Esophagus squamous epithelium (tissue), 5 donors: ENCODE results near the gene ST7. TPM values are rescaled to one million over a fixed set of nuclear protein-coding genes. Genes with fewer than 3 reads are reported as not detected.

ENCODE experiments used
- DNase-seq: peaks from one replicate; lab custom pipeline; 2025; lab: John Stamatoyannopoulos, UW
- H3K27ac ChIP-seq, 4 donors: fragments of 200-600 bp; sonication (generic); one replicate each; pipeline ENCODE4 v1.5.1; 2016 to 2019; ENCODE audit warnings: mild to moderate bottlenecking in 1 of 4
- H3K27me3 ChIP-seq, 4 donors: fragments of 200-600 bp; sonication (generic); 1 replicate in 3 of 4; 2 replicates in 1 of 4; pipeline versions ENCODE4 v1.5.1 to v1.6.0; 2017 to 2021; ENCODE audit warnings: antibody characterized with exemption in 1 of 4
- H3K36me3 ChIP-seq, 3 donors: fragments of 200-600 bp; sonication (generic); one replicate each; pipeline ENCODE4 v1.5.1; 2016 to 2019
- H3K4me1 ChIP-seq, 3 donors: fragments of 200-600 bp; sonication (generic); one replicate each; pipeline ENCODE4 v1.5.1; 2017 to 2019
- H3K4me3 ChIP-seq, 4 donors: fragments of 200-600 bp; sonication (generic); 1 replicate in 3 of 4; 2 replicates in 1 of 4; pipeline ENCODE4 v1.5.1; 2016 to 2019; ENCODE audit warnings: mild to moderate bottlenecking in 2 of 4, moderate library complexity in 1 of 4
- H3K9me3 ChIP-seq, 3 donors: fragments of 200-600 bp; sonication (generic); one replicate each; pipeline ENCODE4 v1.5.1; 2016 to 2019
- POLR2A ChIP-seq, 4 donors: fragments of 450-650 bp; IDR thresholded peaks; one replicate each; pipeline ENCODE4 v1.6.1; 2017; ENCODE audit warnings: antibody characterized with exemption in 4 of 4, mild to moderate bottlenecking in 4 of 4, moderate library complexity in 3 of 4
- WGBS, 2 donors: methylation state at CpG; one replicate each; pipeline ENCODE4 v1.1.5; 2018; 5-methylcytosine and 5-hydroxymethylcytosine counted together
- intact Hi-C: fragments of 100-400 bp; cut with DNase I; formaldehyde crosslinking; loops from one replicate; pipeline ENCODE4 v1.15.0; 2022
- small RNA-seq, 4 donors: library from RNA; depleted of rRNA; stranded (forward); fragments of <200 nt; gene quantifications; one replicate each; pipeline ENCODE3, GENCODE V24; 2016
- total RNA-seq, 4 donors: library from RNA; depleted of rRNA; stranded (reverse); fragments of >200 nt; gene quantifications; one replicate each; pipeline ENCODE4 v1.1.0, GENCODE V29; 2016
- TF ChIP-seq, protein P1 (sequence below), 6 experiments: fragments of 450-650 bp in 4 of 6; fragments of 200-600 bp in 2 of 6; sonication (generic) in 2 of 6; IDR thresholded peaks; one replicate each; pipeline ENCODE4 v1.5.1; 2016 to 2019; ENCODE audit warnings: antibody characterized with exemption in 6 of 6, mild to moderate bottlenecking in 4 of 6, moderate library complexity in 4 of 6
- donor health status: DM: yes; HTN: yes; CAD: no.

Gene ST7
- total RNA-seq, 4 donors from 2014 or later = 12.9 to 18.0 (median 15.3) TPM

DNA sequence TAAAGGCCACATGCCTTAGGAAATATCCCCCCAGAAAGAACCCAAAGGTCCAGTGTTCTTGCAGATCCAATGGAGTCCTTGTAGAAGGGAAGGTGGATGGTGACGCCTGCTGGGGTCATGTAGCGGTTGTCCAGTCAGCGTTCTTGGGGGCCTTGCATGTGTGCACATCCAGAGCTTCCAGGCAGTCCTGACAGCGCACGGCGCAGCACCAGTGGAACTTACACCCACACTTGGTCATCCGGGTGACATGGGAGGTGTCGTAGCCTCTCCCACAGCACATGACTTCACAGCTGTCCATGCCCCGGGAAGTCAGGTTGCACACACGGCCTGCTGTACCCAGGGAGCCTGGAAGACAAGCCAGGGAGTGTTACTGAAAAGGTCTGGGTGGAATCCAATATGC, 324.7 kb downstream of the ST7 start:
- peaks cover 0 to 29% (median 3%) of the 10 kb centered on the region in 3 donors for H3K4me1 ChIP-seq
- no peak overlapping the region for H3K4me3 ChIP-seq
- intact Hi-C loops = no loop called here
- WGBS, 2 donors = 88 to 100% methylated on average over 3 to 5 of the region's 10 CpGs
- no peaks in the 10 kb centered on the region for H3K36me3 ChIP-seq
- H3K27ac ChIP-seq = no peak overlapping the region
- H3K27me3 ChIP-seq = peaks cover 0 to 2% (median 0%) of the 10 kb centered on the region in 4 donors
- DNase-seq = no peak
- TF ChIP-seq, protein P1, sequence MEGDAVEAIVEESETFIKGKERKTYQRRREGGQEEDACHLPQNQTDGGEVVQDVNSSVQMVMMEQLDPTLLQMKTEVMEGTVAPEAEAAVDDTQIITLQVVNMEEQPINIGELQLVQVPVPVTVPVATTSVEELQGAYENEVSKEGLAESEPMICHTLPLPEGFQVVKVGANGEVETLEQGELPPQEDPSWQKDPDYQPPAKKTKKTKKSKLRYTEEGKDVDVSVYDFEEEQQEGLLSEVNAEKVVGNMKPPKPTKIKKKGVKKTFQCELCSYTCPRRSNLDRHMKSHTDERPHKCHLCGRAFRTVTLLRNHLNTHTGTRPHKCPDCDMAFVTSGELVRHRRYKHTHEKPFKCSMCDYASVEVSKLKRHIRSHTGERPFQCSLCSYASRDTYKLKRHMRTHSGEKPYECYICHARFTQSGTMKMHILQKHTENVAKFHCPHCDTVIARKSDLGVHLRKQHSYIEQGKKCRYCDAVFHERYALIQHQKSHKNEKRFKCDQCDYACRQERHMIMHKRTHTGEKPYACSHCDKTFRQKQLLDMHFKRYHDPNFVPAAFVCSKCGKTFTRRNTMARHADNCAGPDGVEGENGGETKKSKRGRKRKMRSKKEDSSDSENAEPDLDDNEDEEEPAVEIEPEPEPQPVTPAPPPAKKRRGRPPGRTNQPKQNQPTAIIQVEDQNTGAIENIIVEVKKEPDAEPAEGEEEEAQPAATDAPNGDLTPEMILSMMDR (IDR thresholded peaks at IDR 0.05) = no peak
- TF ChIP-seq POLR2A (IDR thresholded peaks at IDR 0.05) = no peak
- H3K9me3 ChIP-seq = no peaks in the 10 kb centered on the region

DNA sequence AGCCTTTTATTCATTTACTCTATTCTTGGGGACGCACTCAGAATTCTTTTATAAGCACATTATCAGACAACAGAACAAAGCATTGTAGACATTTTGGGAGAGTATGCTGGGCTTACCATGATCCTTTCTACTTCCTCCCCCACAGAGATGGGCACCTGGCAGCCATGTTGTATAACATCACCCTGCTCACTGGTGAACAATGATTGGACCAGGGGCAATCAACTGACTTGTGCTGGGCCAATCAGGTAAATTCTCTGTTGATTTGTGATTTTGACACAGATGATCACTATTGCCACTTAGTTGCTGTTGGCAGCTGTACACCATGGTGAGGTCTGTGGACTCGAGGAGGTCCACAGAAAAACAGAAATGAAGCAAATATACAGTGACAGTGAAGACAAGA, 325.9 kb downstream of the ST7 start:
- TF ChIP-seq, protein P1 (IDR thresholded peaks at IDR 0.05) = no peak
- no peak for TF ChIP-seq POLR2A (IDR thresholded peaks at IDR 0.05)
- intact Hi-C loops = no loop called here
- Histone ChIP-seq H3K27ac (no peak overlapping the region), H3K27me3 (no peaks in the 10 kb centered on the region), H3K9me3 (no peaks in the 10 kb centered on the region), H3K4me3 (no peak overlapping the region), H3K4me1 (peaks cover 0 to 21% (median 3%) of the 10 kb centered on the region in 3 donors), H3K36me3 (no peaks in the 10 kb centered on the region)
- 84% methylated on average over 2 of the region's 2 CpGs for WGBS, 2 donors
- DNase-seq = no peak

Small RNA genes within 50 kb of the gene (small RNA-seq; reads per million reads assigned to genes)
- 0 reads per million in 4 donors for gene AC002542.1
- 0 reads per million in 4 donors for gene MTCYBP6
- gene RF00019 = 0 reads per million in 4 donors
- 0 reads per million in 4 donors for gene RF02179
- gene RF02180 = 0 reads per million in 4 donors
- gene RF02181 = 0 reads per million in 4 donors
- 0 reads per million in 4 donors for gene RF02183
- 0 reads per million in 4 donors for gene RF02184
- 0 reads per million in 4 donors for gene RF02185
- gene RF02188 = 0 reads per million in 4 donors
- 0 reads per million in 4 donors for gene RNA5SP239

Other genes with a start within 250 kb of the ST7 start
- 100 to 1,000 TPM in 1 of 4 donors, 10 to 100 TPM in 3; 68.7 to 123 (median 84.1) TPM for gene CAPZA2, start 90.9 kb upstream of the ST7 start, total RNA-seq